Fibroblast of pulmonary artery (primary cell): Measurements from ENCODE around the gene CDH3.

ENCODE experiments used
- DNase-seq: peaks from one replicate; pipeline ENCODE4 v3.0.0-alpha.2; 2010; ENCODE audit warnings: low read depth
- H3K4me3 ChIP-seq: replicated peaks from 2 replicates; pipeline ENCODE4 v1.5.1; 2011; ENCODE audit warnings: low read depth, mild to moderate bottlenecking, control low read depth, low read length, moderate library complexity
- TF ChIP-seq, protein P1 (sequence below): IDR thresholded peaks from 2 replicates; pipeline ENCODE4 v1.5.1; 2011; ENCODE audit warnings: mild to moderate bottlenecking, control low read depth, low read length, inconsistent platforms; ENCODE audit errors: missing control alignments

The CDH3 gene

DNA sequence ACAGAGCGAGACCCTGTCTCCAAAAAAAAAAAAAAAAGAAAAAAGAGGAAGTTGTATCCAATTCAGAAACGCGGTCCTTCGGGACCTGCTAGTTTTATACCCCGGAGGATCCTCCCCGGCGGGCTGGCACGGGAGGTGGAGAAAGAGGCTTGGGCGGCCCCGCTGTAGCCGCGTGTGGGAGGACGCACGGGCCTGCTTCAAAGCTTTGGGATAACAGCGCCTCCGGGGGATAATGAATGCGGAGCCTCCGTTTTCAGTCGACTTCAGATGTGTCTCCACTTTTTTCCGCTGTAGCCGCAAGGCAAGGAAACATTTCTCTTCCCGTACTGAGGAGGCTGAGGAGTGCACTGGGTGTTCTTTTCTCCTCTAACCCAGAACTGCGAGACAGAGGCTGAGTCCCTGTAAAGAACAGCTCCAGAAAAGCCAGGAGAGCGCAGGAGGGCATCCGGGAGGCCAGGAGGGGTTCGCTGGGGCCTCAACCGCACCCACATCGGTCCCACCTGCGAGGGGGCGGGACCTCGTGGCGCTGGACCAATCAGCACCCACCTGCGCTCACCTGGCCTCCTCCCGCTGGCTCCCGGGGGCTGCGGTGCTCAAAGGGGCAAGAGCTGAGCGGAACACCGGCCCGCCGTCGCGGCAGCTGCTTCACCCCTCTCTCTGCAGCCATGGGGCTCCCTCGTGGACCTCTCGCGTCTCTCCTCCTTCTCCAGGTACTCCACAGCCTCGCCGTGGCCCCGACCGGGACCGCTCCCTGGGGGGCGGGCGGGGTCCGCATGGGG, at the start of gene CDH3:
Gene CDH3, plus strand, starts transcription at position 596 of the 779 bp plus-strand sequence. Its CDS starts 70 bp downstream, at position 666.
- peak; percentile 16 for DNase-seq

DNA sequence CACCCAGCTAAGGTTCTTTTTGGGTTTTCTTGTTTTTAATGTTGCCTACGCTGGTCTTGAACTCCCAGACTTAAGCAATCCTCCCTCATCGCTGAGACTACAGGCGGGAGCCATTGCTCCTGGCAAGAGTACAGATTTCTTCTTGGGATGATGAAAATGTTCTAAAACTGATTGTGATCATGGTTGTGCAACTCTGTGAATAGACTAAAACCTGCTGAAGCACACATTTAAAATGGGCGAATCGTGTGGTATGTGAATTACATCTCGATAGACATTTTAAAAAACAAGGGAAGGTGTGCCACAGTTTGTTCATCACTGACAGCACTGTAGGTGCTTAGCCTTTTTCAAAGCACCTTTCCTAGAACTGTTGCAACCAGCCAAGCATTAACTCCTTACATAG, 48.8 kb upstream of the CDH3 start:
- no peak overlapping the region for H3K4me3 ChIP-seq
- TF ChIP-seq, protein P1, sequence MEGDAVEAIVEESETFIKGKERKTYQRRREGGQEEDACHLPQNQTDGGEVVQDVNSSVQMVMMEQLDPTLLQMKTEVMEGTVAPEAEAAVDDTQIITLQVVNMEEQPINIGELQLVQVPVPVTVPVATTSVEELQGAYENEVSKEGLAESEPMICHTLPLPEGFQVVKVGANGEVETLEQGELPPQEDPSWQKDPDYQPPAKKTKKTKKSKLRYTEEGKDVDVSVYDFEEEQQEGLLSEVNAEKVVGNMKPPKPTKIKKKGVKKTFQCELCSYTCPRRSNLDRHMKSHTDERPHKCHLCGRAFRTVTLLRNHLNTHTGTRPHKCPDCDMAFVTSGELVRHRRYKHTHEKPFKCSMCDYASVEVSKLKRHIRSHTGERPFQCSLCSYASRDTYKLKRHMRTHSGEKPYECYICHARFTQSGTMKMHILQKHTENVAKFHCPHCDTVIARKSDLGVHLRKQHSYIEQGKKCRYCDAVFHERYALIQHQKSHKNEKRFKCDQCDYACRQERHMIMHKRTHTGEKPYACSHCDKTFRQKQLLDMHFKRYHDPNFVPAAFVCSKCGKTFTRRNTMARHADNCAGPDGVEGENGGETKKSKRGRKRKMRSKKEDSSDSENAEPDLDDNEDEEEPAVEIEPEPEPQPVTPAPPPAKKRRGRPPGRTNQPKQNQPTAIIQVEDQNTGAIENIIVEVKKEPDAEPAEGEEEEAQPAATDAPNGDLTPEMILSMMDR, result no peak
- no peak for DNase-seq

More for the DNA sequence above, at the start of gene CDH3:
- TF ChIP-seq, protein P1, result no peak
- H3K4me3 ChIP-seq, result no peak within 1 kb of the TSS

DNA sequence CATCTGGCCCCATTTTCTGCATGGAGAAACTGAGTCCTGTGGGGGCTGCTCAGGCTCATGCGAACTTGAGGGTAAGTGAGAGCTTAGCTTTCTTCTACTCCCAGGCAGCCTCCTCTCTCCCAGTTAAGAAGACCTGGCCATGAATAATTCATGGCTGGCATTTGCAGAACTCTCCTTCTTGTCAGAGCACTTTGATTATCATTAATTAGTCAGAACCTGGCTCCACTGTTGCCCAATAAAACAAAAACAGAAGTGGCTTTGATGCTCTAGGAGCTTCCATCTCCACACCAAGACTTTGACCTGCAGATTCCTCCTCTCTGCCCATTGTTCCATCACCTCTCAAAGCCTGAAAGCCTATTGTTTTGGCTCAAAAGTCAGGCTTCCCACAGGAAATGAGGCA, 45.5 kb upstream of the CDH3 start:
- no peak overlapping the region for H3K4me3 ChIP-seq
- TF ChIP-seq, protein P1, result no peak
- no peak for DNase-seq

DNA sequence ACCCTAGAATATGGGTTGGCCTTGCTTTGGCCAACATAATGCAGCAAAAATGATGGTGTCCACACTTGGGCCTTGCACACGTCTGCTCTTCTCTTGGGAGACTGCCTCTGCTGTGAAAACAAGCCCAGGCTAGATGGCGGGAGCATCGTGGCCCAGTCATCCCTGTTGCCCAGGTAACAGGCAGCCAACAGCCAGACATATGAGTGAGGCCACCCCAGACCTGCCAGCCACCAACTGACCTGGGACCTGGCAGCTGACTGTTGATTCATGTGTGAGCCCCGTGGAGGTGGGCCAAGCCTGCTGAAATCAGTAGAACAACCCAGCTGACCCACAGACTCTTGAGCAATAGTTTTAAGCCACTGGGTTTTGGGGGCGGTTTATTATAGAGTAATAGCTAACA, 39.4 kb upstream of the CDH3 start:
- H3K4me3 ChIP-seq, result no peak overlapping the region
- TF ChIP-seq, protein P1, result no peak
- no peak for DNase-seq

DNA sequence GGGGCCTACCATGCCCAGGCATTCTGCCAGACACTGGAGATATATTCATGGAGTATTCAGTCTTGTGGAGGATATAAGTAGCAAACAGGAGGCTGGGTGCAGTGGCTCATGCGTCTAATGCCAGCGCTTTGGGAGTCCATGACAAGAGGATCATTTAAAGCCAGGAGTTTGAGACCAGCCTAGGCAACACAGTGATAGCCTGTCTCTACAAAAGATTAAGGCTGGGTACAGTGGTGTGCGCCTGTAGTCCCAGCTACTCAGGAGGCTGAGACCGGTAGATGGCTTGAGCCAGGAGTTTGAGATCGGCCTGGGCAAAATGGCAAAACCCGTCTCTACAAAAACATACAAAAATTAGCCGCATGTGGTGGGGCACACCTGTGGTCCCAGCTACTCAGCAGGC, 37.7 kb upstream of the CDH3 start:
- H3K4me3 ChIP-seq, result no peak overlapping the region
- no peak for DNase-seq
- TF ChIP-seq, protein P1, result no peak

DNA sequence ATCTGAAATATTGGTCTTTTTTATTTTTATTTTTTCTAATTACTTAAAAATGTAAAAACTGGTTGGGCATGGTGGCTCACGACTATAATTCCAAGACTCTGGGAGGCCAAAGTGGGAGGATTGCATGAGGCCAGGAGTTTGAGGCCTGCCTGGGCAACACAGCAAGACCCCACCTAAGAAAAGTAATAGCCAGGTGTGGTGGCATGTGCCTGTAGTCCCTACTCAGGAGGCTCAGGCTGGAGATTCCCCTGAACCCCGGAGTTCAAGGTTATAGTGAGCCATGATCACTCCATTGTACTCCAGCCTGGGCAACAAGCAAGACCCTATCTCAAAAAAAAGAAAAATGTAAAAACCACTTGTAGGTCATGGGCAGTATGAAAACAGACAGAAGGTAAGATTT, 36.8 kb upstream of the CDH3 start:
- no peak overlapping the region for H3K4me3 ChIP-seq
- no peak for DNase-seq
- TF ChIP-seq, protein P1, result no peak

DNA sequence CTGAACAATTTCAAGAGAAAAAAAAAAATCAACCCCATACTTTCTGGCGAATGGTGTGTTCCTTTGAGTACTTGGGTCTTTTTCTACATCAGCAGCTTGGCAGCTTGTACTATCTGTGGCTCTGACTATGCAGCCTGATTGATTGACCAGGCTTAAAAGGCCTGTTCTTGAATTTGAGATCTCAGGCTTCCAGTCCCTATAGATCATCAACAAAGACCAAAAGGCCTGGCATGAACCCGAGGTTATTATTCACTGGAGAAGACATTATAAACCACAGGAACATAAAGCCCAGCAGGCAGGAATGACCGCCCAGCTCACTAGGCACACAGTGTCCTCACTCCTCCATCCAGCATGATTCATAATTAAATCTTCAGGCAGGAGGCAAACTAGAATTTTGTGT, 32.1 kb upstream of the CDH3 start:
- no peak overlapping the region for H3K4me3 ChIP-seq
- TF ChIP-seq, protein P1, result no peak
- DNase-seq, result no peak
